Osteoblast (primary cell): Measurements from ENCODE around the gene CSNK2A1. TPM values are rescaled to one million over a fixed set of nuclear protein-coding genes. Genes with fewer than 3 reads are reported as not detected.
A peak's percentile ranks its signal among the peaks of the same experiment; 100 is the strongest.

Source experiments
- DNase-seq: peaks from one replicate; pipeline ENCODE4 v3.0.0; 2011; ENCODE audit warnings: low spot score, mixed read lengths; ENCODE audit not compliant: insufficient read length; ENCODE audit errors: missing footprints
- H2AFZ ChIP-seq: 2 replicates; pipeline ENCODE4 v1.6.0; 2011; ENCODE audit warnings: mild to moderate bottlenecking, low read length
- H3K27ac ChIP-seq: 2 replicates; pipeline ENCODE4 v1.5.1; 2011; ENCODE audit warnings: mild to moderate bottlenecking, low read depth, low read length, moderate library complexity
- H3K27me3 ChIP-seq: 2 replicates; pipeline ENCODE4 v1.6.0; 2012; ENCODE audit warnings: mild to moderate bottlenecking, control low read depth, inconsistent platforms, low read length, moderate library complexity; ENCODE audit not compliant: insufficient read depth
- H3K36me3 ChIP-seq: 2 replicates; pipeline ENCODE4 v1.5.1; 2011; ENCODE audit warnings: mild to moderate bottlenecking, low read length, control low read depth, moderate library complexity; ENCODE audit not compliant: insufficient read depth
- H3K4me1 ChIP-seq: 2 replicates; pipeline ENCODE4 v1.5.1; 2011; ENCODE audit warnings: mild to moderate bottlenecking, low read length, control low read depth, moderate library complexity; ENCODE audit not compliant: insufficient read depth
- H3K4me2 ChIP-seq: 2 replicates; pipeline ENCODE4 v1.6.0; 2011; ENCODE audit warnings: mild to moderate bottlenecking, low read length; ENCODE audit not compliant: insufficient read depth
- H3K4me3 ChIP-seq: fragments of 200-600 bp; sonication (generic); 3 replicates; pipeline ENCODE4 v1.5.1; 2012; ENCODE audit warnings: mild to moderate bottlenecking, low read length, inconsistent platforms; ENCODE audit not compliant: insufficient read depth
- H3K79me2 ChIP-seq: 2 replicates; pipeline ENCODE4 v1.6.0; 2012; ENCODE audit warnings: mild to moderate bottlenecking, low read length, control low read depth, inconsistent platforms; ENCODE audit not compliant: insufficient read depth
- H3K9me3 ChIP-seq: 2 replicates; pipeline ENCODE4 v1.5.1; 2011; ENCODE audit warnings: low read depth, low read length, control low read depth
- H4K20me1 ChIP-seq: 2 replicates; pipeline ENCODE4 v1.6.0; 2012; ENCODE audit warnings: mild to moderate bottlenecking, low read length, control low read depth; ENCODE audit not compliant: insufficient read depth
- CTCF ChIP-seq: IDR thresholded peaks from 2 replicates; pipeline ENCODE4 v1.5.1; 2011; ENCODE audit warnings: mild to moderate bottlenecking, low read depth, low read length, moderate library complexity; ENCODE audit errors: extremely low read depth
- total RNA-seq: library from RNA; depleted of rRNA; stranded (reverse); fragments of >200 nt; gene quantifications from 2 replicates; pipeline ENCODE4 v1.2.3, GENCODE V29; 2012

The CSNK2A1 gene
- total RNA-seq, 1 donor: 82.9 TPM

GRCh38 chr20:431012-431904 is 112.3 kb downstream of the CSNK2A1 start:
- Histone ChIP-seq H3K27ac (no peak overlapping the region), H4K20me1 (no peaks in the 10 kb centered on the region), H3K4me1 (peaks cover 4% of the 10 kb centered on the region), H3K27me3 (no peaks in the 10 kb centered on the region), H3K36me3 (peaks cover 53% of the 10 kb centered on the region), H3K4me2 (no peak overlapping the region), H3K4me3 (no peak overlapping the region), H2AFZ (no peak overlapping the region), H3K9me3 (no peaks in the 10 kb centered on the region), H3K79me2 (no peaks in the 10 kb centered on the region)
- peak; percentile 68 for TF ChIP-seq CTCF
- peak; percentile 94 for DNase-seq

- H3K4me1 ChIP-seq: peaks cover 4% of the 10 kb centered on the region
- no peaks in the 10 kb centered on the region for H3K79me2 ChIP-seq
- peaks cover 48% of the 10 kb centered on the region for H3K36me3 ChIP-seq
- no peaks in the 10 kb centered on the region for H4K20me1 ChIP-seq
- no peaks in the 10 kb centered on the region for H3K27me3 ChIP-seq
- H3K9me3 ChIP-seq: no peaks in the 10 kb centered on the region
- H3K4me2 ChIP-seq: no peak overlapping the region
- H3K27ac ChIP-seq: no peak overlapping the region
- no peak overlapping the region for H2AFZ ChIP-seq
- DNase-seq: peak; percentile 80
- H3K4me3 ChIP-seq: no peak overlapping the region
- no peak for TF ChIP-seq CTCF
These were observed 113.2 kb downstream of the CSNK2A1 start for GRCh38 chr20:430091-430999.

- Histone ChIP-seq H3K4me2 (no peak overlapping the region), H3K79me2 (no peaks in the 10 kb centered on the region), H2AFZ (no peak overlapping the region), H3K36me3 (peaks cover 56% of the 10 kb centered on the region), H3K27ac (no peak overlapping the region), H3K4me3 (no peak overlapping the region), H3K9me3 (no peaks in the 10 kb centered on the region), H4K20me1 (no peaks in the 10 kb centered on the region), H3K4me1 (peaks cover 3% of the 10 kb centered on the region), H3K27me3 (no peaks in the 10 kb centered on the region)
- DNase-seq: peak; percentile 85
- no peak for TF ChIP-seq CTCF
These were observed 114.9 kb downstream of the CSNK2A1 start for GRCh38 chr20:428658-429200.
